Effector memory CD8-positive, alpha-beta T cell (primary cell): Measurements from ENCODE around the gene MCL1.
"Not testable (repeated sequence)": the region's sequence is repeated elsewhere in the genome, so short reads cannot be mapped to it uniquely, and the experiment has no call there.

Experiments
- ATAC-seq: fragments of 150-1000 bp; cut with Tn5 transposase; replicated peaks from 2 replicates; pipeline ENCODE4 v1.10.0; 2021; ENCODE audit warnings: mild to moderate bottlenecking, moderate library complexity
- DNase-seq, 3 experiments: peaks; one replicate each; pipeline ENCODE4 v3.0.0; 2021
- H3K27ac Mint-ChIP-seq, 2 donors: one replicate each; pipeline ENCODE4 v1.8.0; 2022; ENCODE audit warnings: mild to moderate bottlenecking in 2 of 2, mixed read lengths in 2 of 2, moderate library complexity in 2 of 2
- H3K27me3 Mint-ChIP-seq, 2 donors: one replicate each; pipeline ENCODE4 v1.8.0; 2022; ENCODE audit warnings: mixed read lengths in 2 of 2
- H3K36me3 Mint-ChIP-seq: one replicate; pipeline ENCODE4 v1.8.0; 2022; ENCODE audit warnings: mild to moderate bottlenecking, moderate library complexity, mixed read lengths; ENCODE audit not compliant: insufficient read depth
- H3K4me1 Mint-ChIP-seq, 2 donors: one replicate each; pipeline ENCODE4 v1.8.0; 2022; ENCODE audit warnings: low read depth in 2 of 2, mixed read lengths in 2 of 2
- H3K4me3 Mint-ChIP-seq, 2 donors: one replicate each; pipeline ENCODE4 v1.8.0; 2022; ENCODE audit warnings: mild to moderate bottlenecking in 2 of 2, mixed read lengths in 2 of 2, moderate library complexity in 2 of 2
- H3K9me3 Mint-ChIP-seq, 2 donors: one replicate each; pipeline ENCODE4 v1.8.0; 2022; ENCODE audit warnings: mixed read lengths in 2 of 2
- total RNA-seq, 9 experiments: gene quantifications; one replicate each; lab custom pipeline; 2026; lab: John Stamatoyannopoulos, UW

The MCL1 gene
- 574 to 2,871 (median 699) reads per million in 9 experiments for total RNA-seq

- Mint-ChIP-seq H3K4me3 (peak within 1 kb of the TSS; percentile 88 to 99), H3K4me1 (peaks cover 30 to 50% of the 10 kb centered on the region in 2 donors), H3K27me3 (no peaks in the 10 kb centered on the region), H3K27ac (peak within 1 kb of the TSS; percentile 98 to 99), H3K9me3 (no peaks in the 10 kb centered on the region), H3K36me3 (peaks cover 64% of the 10 kb centered on the region)
- ATAC-seq = peak; percentile 82
- peak; percentile 83 to 88 (median 86) for DNase-seq
Observed at GRCh38 chr1:150579110-150579944, at the start of gene MCL1. Gene MCL1 (minus strand): TSS chr1:150579610. CDS start chr1:150579530, 80 bp downstream.

GRCh38 chr1:150628766-150629114 is 49.3 kb upstream of the MCL1 start:
- peaks cover 46% of the 10 kb centered on the region for H3K36me3 Mint-ChIP-seq
- H3K4me1 Mint-ChIP-seq = peaks cover 0 to 8% of the 10 kb centered on the region in 2 donors
- H3K27me3 Mint-ChIP-seq = no peaks in the 10 kb centered on the region
- no peak overlapping the region for H3K4me3 Mint-ChIP-seq
- DNase-seq = no peak
- H3K9me3 Mint-ChIP-seq = no peaks in the 10 kb centered on the region
- H3K27ac Mint-ChIP-seq = no peak overlapping the region
- no peak for ATAC-seq

GRCh38 chr1:150627826-150628410 is 48.5 kb upstream of the MCL1 start:
- peaks cover 0 to 8% of the 10 kb centered on the region in 2 donors for H3K4me1 Mint-ChIP-seq
- no peaks in the 10 kb centered on the region for H3K27me3 Mint-ChIP-seq
- H3K27ac Mint-ChIP-seq = no peak overlapping the region
- no peaks in the 10 kb centered on the region for H3K9me3 Mint-ChIP-seq
- no peak for ATAC-seq
- no peak overlapping the region for H3K4me3 Mint-ChIP-seq
- no peak for DNase-seq
- H3K36me3 Mint-ChIP-seq = peaks cover 54% of the 10 kb centered on the region

GRCh38 chr1:150626150-150626549 is 46.7 kb upstream of the MCL1 start:
- Mint-ChIP-seq H3K4me1 (peaks cover 8 to 15% of the 10 kb centered on the region in 2 donors), H3K4me3 (no peak overlapping the region), H3K27ac (no peak overlapping the region), H3K9me3 (no peaks in the 10 kb centered on the region), H3K27me3 (no peaks in the 10 kb centered on the region), H3K36me3 (peaks cover 72% of the 10 kb centered on the region)
- no peak for ATAC-seq
- no peak for DNase-seq

- H3K27ac Mint-ChIP-seq = peak overlapping the region; percentile 17 to 20
Observed at GRCh38 chr1:150624546-150624945, 45.1 kb upstream of the MCL1 start.

GRCh38 chr1:150624134-150624533 is 44.7 kb upstream of the MCL1 start:
- H3K27ac Mint-ChIP-seq = peak overlapping the region; percentile 17 to 20

More at GRCh38 chr1:150624546-150624945, 45.1 kb upstream of the MCL1 start:
- not testable (repeated sequence) for H3K4me3 Mint-ChIP-seq, H3K9me3 Mint-ChIP-seq, ATAC-seq, H3K27me3 Mint-ChIP-seq, DNase-seq
- H3K4me1 Mint-ChIP-seq = peaks cover 14 to 21% of the 10 kb centered on the region in 2 donors
- H3K36me3 Mint-ChIP-seq = peaks cover 80% of the 10 kb centered on the region

GRCh38 chr1:150622303-150622975 is 43.0 kb upstream of the MCL1 start:
- ATAC-seq (no peak), DNase-seq (no peak)
- Mint-ChIP-seq H3K4me1 (peaks cover 13 to 18% of the 10 kb centered on the region in 2 donors), H3K27ac (peak overlapping the region; percentile 81 to 91), H3K36me3 (peaks cover 85% of the 10 kb centered on the region), H3K27me3 (no peaks in the 10 kb centered on the region), H3K4me3 (peak overlapping the region in 1 of 2 donors; percentile 26), H3K9me3 (no peaks in the 10 kb centered on the region)

More at GRCh38 chr1:150624134-150624533, 44.7 kb upstream of the MCL1 start:
- ATAC-seq, H3K4me3 Mint-ChIP-seq, DNase-seq, H3K9me3 Mint-ChIP-seq, H3K27me3 Mint-ChIP-seq: not testable (repeated sequence)
- H3K4me1 Mint-ChIP-seq = peaks cover 18 to 21% of the 10 kb centered on the region in 2 donors
- peaks cover 83% of the 10 kb centered on the region for H3K36me3 Mint-ChIP-seq

GRCh38 chr1:150621497-150622302 is 42.3 kb upstream of the MCL1 start:
- Mint-ChIP-seq H3K9me3 (no peaks in the 10 kb centered on the region), H3K4me1 (peaks cover 17 to 23% of the 10 kb centered on the region in 2 donors), H3K4me3 (peak overlapping the region in 1 of 2 donors; percentile 26), H3K27ac (peak overlapping the region; percentile 81 to 91), H3K27me3 (no peaks in the 10 kb centered on the region), H3K36me3 (peaks cover 83% of the 10 kb centered on the region)
- DNase-seq (peak; percentile 57 to 63 (median 58)), ATAC-seq (peak; percentile 84)

GRCh38 chr1:150620919-150621318 is 41.5 kb upstream of the MCL1 start:
- Mint-ChIP-seq H3K9me3 (no peaks in the 10 kb centered on the region), H3K27me3 (no peaks in the 10 kb centered on the region), H3K36me3 (peaks cover 81% of the 10 kb centered on the region), H3K4me3 (no peak overlapping the region), H3K27ac (peak overlapping the region; percentile 81 to 91), H3K4me1 (peaks cover 25 to 31% of the 10 kb centered on the region in 2 donors)
- ATAC-seq (no peak), DNase-seq (no peak)

- Mint-ChIP-seq H3K27ac (peak overlapping the region; percentile 45 to 81), H3K4me1 (peaks cover 35 to 41% of the 10 kb centered on the region in 2 donors), H3K9me3 (no peaks in the 10 kb centered on the region), H3K27me3 (no peaks in the 10 kb centered on the region), H3K36me3 (peaks cover 85% of the 10 kb centered on the region), H3K4me3 (no peak overlapping the region)
- DNase-seq (no peak), ATAC-seq (peak; percentile 23)
Observed at GRCh38 chr1:150619576-150620509, 40.4 kb upstream of the MCL1 start.

- Mint-ChIP-seq H3K27ac (peak overlapping the region; percentile 89 to 99), H3K27me3 (no peaks in the 10 kb centered on the region), H3K4me1 (peaks cover 51 to 59% of the 10 kb centered on the region in 2 donors), H3K36me3 (peaks cover 72% of the 10 kb centered on the region), H3K9me3 (no peaks in the 10 kb centered on the region), H3K4me3 (peak overlapping the region; percentile 59 to 67)
- DNase-seq (peak in 1 of 3 experiments; percentile 31), ATAC-seq (peak; percentile 26)
Observed at GRCh38 chr1:150615346-150616201, 36.2 kb upstream of the MCL1 start.
